Thyroid gland (tissue), 4 donors: ENCODE data around the gene MMEL1. TPM values are rescaled to one million over a fixed set of nuclear protein-coding genes. Genes with fewer than 3 reads are reported as not detected.

Experiments
- DNase-seq, 2 donors: peaks; one replicate each; pipeline ENCODE4 v3.0.0-alpha.2; 2019
- H3K27ac ChIP-seq, 3 donors: fragments of 200-600 bp; sonication (generic); 1 replicate in 2 of 3; 2 replicates in 1 of 3; pipeline ENCODE4 v1.5.1; 2016 to 2019; ENCODE audit warnings: mild to moderate bottlenecking in 1 of 3, moderate library complexity in 1 of 3
- H3K27me3 ChIP-seq: fragments of 200-600 bp; sonication (generic); one replicate; pipeline ENCODE4 v1.5.1; 2019
- H3K36me3 ChIP-seq, 2 donors: fragments of 200-600 bp; sonication (generic); one replicate each; pipeline ENCODE4 v1.5.1; 2016 to 2019
- H3K4me1 ChIP-seq, 2 donors: fragments of 200-600 bp; sonication (generic); one replicate each; pipeline ENCODE4 v1.5.1; 2017 to 2019
- H3K4me3 ChIP-seq, 3 donors: fragments of 200-600 bp; sonication (generic); replicated peaks in 1 of 3; 1 replicate in 2 of 3; 2 replicates in 1 of 3; pipeline ENCODE4 v1.5.1; 2016; ENCODE audit warnings: mild to moderate bottlenecking in 1 of 3
- H3K9me3 ChIP-seq: fragments of 200-600 bp; sonication (generic); one replicate; pipeline ENCODE4 v1.5.1; 2017
- CTCF ChIP-seq, 6 experiments: fragments of 200-600 bp in 3 of 6; fragments of 450-650 bp in 3 of 6; sonication (generic) in 3 of 6; IDR thresholded peaks; one replicate each; pipeline ENCODE4 v1.5.1; 2016 to 2019; ENCODE audit warnings: antibody characterized with exemption in 6 of 6, mild to moderate bottlenecking in 2 of 6, inconsistent platforms in 1 of 6, moderate library complexity in 1 of 6
- POLR2A ChIP-seq, 2 donors: fragments of 450-650 bp; IDR thresholded peaks; one replicate each; pipeline ENCODE4 v1.6.1; 2017; ENCODE audit warnings: antibody characterized with exemption in 2 of 2, mild to moderate bottlenecking in 2 of 2, moderate library complexity in 1 of 2
- WGBS, 2 donors: methylation state at CpG; one replicate each; pipeline ENCODE4 v1.1.5; 2017; 5-methylcytosine and 5-hydroxymethylcytosine counted together
- intact Hi-C: fragments of 100-400 bp; cut with DNase I; formaldehyde crosslinking; loops from one replicate; pipeline ENCODE4 v1.15.1; 2023
- total RNA-seq, 4 donors: library from RNA; depleted of rRNA; stranded (reverse); fragments of >200 nt; gene quantifications; one replicate each; pipeline ENCODE4 v1.2.3, GENCODE V29; 2016

The MMEL1 gene
- total RNA-seq, 4 donors from 2014 or later = 0.98 to 2.5 (median 2.0) TPM; not detected in 1

- Histone ChIP-seq H3K4me1 (peaks cover 9 to 23% of the 10 kb centered on the region in 2 donors), H3K9me3 (no peaks in the 10 kb centered on the region), H3K36me3 (no peaks in the 10 kb centered on the region), H3K4me3 (no peak overlapping the region), H3K27ac (no peak overlapping the region), H3K27me3 (no peaks in the 10 kb centered on the region)
- 72 to 100% methylated on average over 2 to 8 of the region's 19 CpGs for WGBS, 2 donors
- TF ChIP-seq POLR2A (IDR thresholded peaks at IDR 0.05) = no peak
- TF ChIP-seq CTCF (IDR thresholded peaks at IDR 0.05) = no peak
- intact Hi-C loops = no loop called here
- DNase-seq = no peak
Observed at GRCh38 chr1:2604156-2604843, 28.5 kb downstream of the MMEL1 start.

- WGBS, 2 donors = 91 to 95% methylated on average over 10 to 22 of the region's 25 CpGs
- Histone ChIP-seq H3K36me3 (no peaks in the 10 kb centered on the region), H3K4me3 (no peak overlapping the region), H3K27ac (no peak overlapping the region), H3K27me3 (no peaks in the 10 kb centered on the region), H3K4me1 (peaks cover 9 to 23% of the 10 kb centered on the region in 2 donors), H3K9me3 (no peaks in the 10 kb centered on the region)
- intact Hi-C loops = no loop called here
- DNase-seq = no peak
- TF ChIP-seq CTCF (IDR thresholded peaks at IDR 0.05) (no peak), POLR2A (IDR thresholded peaks at IDR 0.05) (no peak)
Observed at GRCh38 chr1:2603521-2604155, 29.2 kb downstream of the MMEL1 start.

GRCh38 chr1:2602866-2603520, 29.8 kb downstream of the MMEL1 start:
- Histone ChIP-seq H3K27ac (no peak overlapping the region), H3K4me3 (no peak overlapping the region), H3K27me3 (no peaks in the 10 kb centered on the region), H3K36me3 (no peaks in the 10 kb centered on the region), H3K4me1 (peaks cover 9 to 23% of the 10 kb centered on the region in 2 donors), H3K9me3 (no peaks in the 10 kb centered on the region)
- WGBS, 2 donors = 84 to 91% methylated on average over 10 to 11 of the region's 18 CpGs
- no peak for TF ChIP-seq POLR2A (IDR thresholded peaks at IDR 0.05)
- no peak for TF ChIP-seq CTCF (IDR thresholded peaks at IDR 0.05)
- intact Hi-C loops = no loop called here
- no peak for DNase-seq

GRCh38 chr1:2602311-2602835, 30.4 kb downstream of the MMEL1 start:
- WGBS, 2 donors = 82 to 83% methylated on average over 15 of the region's 15 CpGs
- no peak for DNase-seq
- H3K9me3 ChIP-seq = no peaks in the 10 kb centered on the region
- intact Hi-C loops = no loop called here
- no peaks in the 10 kb centered on the region for H3K36me3 ChIP-seq
- peaks cover 9 to 20% of the 10 kb centered on the region in 2 donors for H3K4me1 ChIP-seq
- no peak for TF ChIP-seq CTCF (IDR thresholded peaks at IDR 0.05)
- TF ChIP-seq POLR2A (IDR thresholded peaks at IDR 0.05) = no peak
- no peaks in the 10 kb centered on the region for H3K27me3 ChIP-seq
- no peak overlapping the region for H3K27ac ChIP-seq
- no peak overlapping the region for H3K4me3 ChIP-seq
